MCF 10A (cell line): ENCODE measurements around the gene C1orf105. TPM values are rescaled to one million over a fixed set of nuclear protein-coding genes. Genes with fewer than 3 reads are reported as not detected.

Source experiments
- BruUV-seq: library from RNA; stranded (reverse); fragments of 400-500 nt; replicated peaks from 2 replicates; lab custom pipeline; 2021; lab: Mats Ljungman, UMichigan
- CTCF ChIA-PET: fragments of 300-600 bp; sonication (Branson Sonifier 250); formaldehyde crosslinking; extraction: SDS; loops from one replicate; lab custom pipeline; 2021; ENCODE audit warnings: antibody characterized with exemption, inconsistent platforms; lab: Yijun Ruan, JAX
- POLR2A ChIA-PET: fragments of 300-600, 350-650 bp; sonication (Branson Sonifier 250); formaldehyde crosslinking; extraction: SDS; loops from one replicate; lab custom pipeline; 2020; ENCODE audit warnings: antibody characterized with exemption, inconsistent platforms; lab: Yijun Ruan, JAX
- DNase-seq: peaks from one replicate; pipeline ENCODE4 v3.0.0-alpha.2; 2018; ENCODE audit not compliant: unreplicated experiment
- H3K27ac Mint-ChIP-seq: one replicate; pipeline ENCODE4 v1.8.0; 2022; ENCODE audit warnings: mild to moderate bottlenecking, low read depth, mixed read lengths; ENCODE audit not compliant: unreplicated experiment
- H3K27me3 Mint-ChIP-seq: one replicate; pipeline ENCODE4 v1.8.0; 2022; ENCODE audit warnings: mixed read lengths; ENCODE audit not compliant: insufficient read depth, unreplicated experiment
- H3K36me3 Mint-ChIP-seq: one replicate; pipeline ENCODE4 v1.8.0; 2022; ENCODE audit warnings: mild to moderate bottlenecking, moderate library complexity, mixed read lengths; ENCODE audit not compliant: insufficient read depth, unreplicated experiment
- H3K4me1 Mint-ChIP-seq: one replicate; pipeline ENCODE4 v1.8.0; 2022; ENCODE audit warnings: mixed read lengths; ENCODE audit not compliant: insufficient read depth, unreplicated experiment
- H3K4me3 Mint-ChIP-seq: one replicate; pipeline ENCODE4 v1.8.0; 2022; ENCODE audit warnings: mild to moderate bottlenecking, moderate library complexity, mixed read lengths; ENCODE audit not compliant: unreplicated experiment
- H3K9me3 Mint-ChIP-seq: one replicate; pipeline ENCODE4 v1.8.0; 2022; ENCODE audit warnings: mixed read lengths; ENCODE audit not compliant: unreplicated experiment
- CTCF ChIP-seq: fragments of 200-600 bp; IDR thresholded peaks from one replicate; pipeline ENCODE4 v1.8.0; 2022; ENCODE audit warnings: antibody characterized with exemption, mild to moderate bottlenecking; ENCODE audit not compliant: unreplicated experiment
- intact Hi-C: fragments of 100-400 bp; cut with micrococcal nuclease; formaldehyde crosslinking; loops from 2 replicates; pipeline ENCODE4 v1.14.1; 2022
- total RNA-seq: library from RNA; stranded (reverse); gene quantifications from 2 replicates; pipeline ENCODE4 v1.2.3, GENCODE V29; 2022

C1orf105 gene
- total RNA-seq, 1 experiment from 2014 or later, result not detected

- Mint-ChIP-seq H3K36me3 (no peaks in the 10 kb centered on the region), H3K27ac (peak overlapping the region; percentile 7), H3K4me3 (no peak overlapping the region), H3K27me3 (no peaks in the 10 kb centered on the region), H3K4me1 (no peaks in the 10 kb centered on the region), H3K9me3 (no peaks in the 10 kb centered on the region)
- no peak for DNase-seq
- CTCF ChIA-PET, result interaction anchor here (0.6 to 1.2 kb wide), 5 partner anchors 18 to 318 kb away, joined by 3 to 7 read pairs (median 4); no protein-coding TSS in a partner anchor
- BruUV-seq, result no TSS peak
- TF ChIP-seq CTCF, result no peak
- intact Hi-C loops, result no loop called here
- POLR2A ChIA-PET, result no interaction called here
Observed at GRCh38 chr1:172408958-172409357, 11.5 kb upstream of the C1orf105 start.

- no peak overlapping the region for H3K27ac Mint-ChIP-seq
- no peak for DNase-seq
Observed at GRCh38 chr1:172410027-172410426, 10.5 kb upstream of the C1orf105 start.

GRCh38 chr1:172411791-172412338, 8.6 kb upstream of the C1orf105 start:
- BruUV-seq, result no TSS peak
- CTCF ChIA-PET, result interaction anchor here (0.8 to 2.4 kb wide), 8 partner anchors 12 to 611 kb away, joined by 3 to 15 read pairs (median 5); no protein-coding TSS in a partner anchor
- Mint-ChIP-seq H3K36me3 (no peaks in the 10 kb centered on the region), H3K27ac (no peak overlapping the region), H3K9me3 (no peaks in the 10 kb centered on the region), H3K4me3 (no peak overlapping the region), H3K4me1 (no peaks in the 10 kb centered on the region), H3K27me3 (no peaks in the 10 kb centered on the region)
- POLR2A ChIA-PET, result interaction anchor here (0.5 kb wide), 1 partner anchor 80 kb away, joined by 3 read pairs; no protein-coding TSS in a partner anchor
- intact Hi-C loops, result no loop called here
- TF ChIP-seq CTCF, result no peak
- no peak for DNase-seq

More at GRCh38 chr1:172410027-172410426, 10.5 kb upstream of the C1orf105 start:
- H3K36me3 Mint-ChIP-seq, result no peaks in the 10 kb centered on the region
- no peaks in the 10 kb centered on the region for H3K4me1 Mint-ChIP-seq
- ChIA-PET POLR2A (interaction anchor here (0.6 kb wide), 1 partner anchor 8 kb away, joined by 3 read pairs; no protein-coding TSS in a partner anchor), CTCF (interaction anchor here (0.8 to 2.4 kb wide), 3 partner anchors 20 to 425 kb away, joined by 3 to 15 read pairs (median 4); no protein-coding TSS in a partner anchor)
- H3K9me3 Mint-ChIP-seq, result no peaks in the 10 kb centered on the region
- H3K4me3 Mint-ChIP-seq, result no peak overlapping the region
- TF ChIP-seq CTCF, result no peak
- intact Hi-C loops, result no loop called here
- H3K27me3 Mint-ChIP-seq, result no peaks in the 10 kb centered on the region
- BruUV-seq, result no TSS peak

GRCh38 chr1:172414331-172414730, 6.2 kb upstream of the C1orf105 start:
- peak overlapping the region; percentile 17 for H3K27ac Mint-ChIP-seq
- intact Hi-C loops, result no loop called here
- H3K36me3 Mint-ChIP-seq, result no peaks in the 10 kb centered on the region
- no TSS peak for BruUV-seq
- ChIA-PET POLR2A (interaction anchor here (0.8 kb wide), 1 partner anchor 28 kb away, joined by 3 read pairs; no protein-coding TSS in a partner anchor), CTCF (interaction anchor here (0.9 to 2.3 kb wide), 3 partner anchors 11 to 324 kb away, joined by 3 to 6 read pairs (median 4); no protein-coding TSS in a partner anchor)
- TF ChIP-seq CTCF, result no peak
- H3K27me3 Mint-ChIP-seq, result no peaks in the 10 kb centered on the region
- DNase-seq, result peak; percentile 49
- H3K4me1 Mint-ChIP-seq, result peaks cover 7% of the 10 kb centered on the region
- H3K9me3 Mint-ChIP-seq, result no peaks in the 10 kb centered on the region
- H3K4me3 Mint-ChIP-seq, result no peak overlapping the region
